ENCODE results near the gene DCLRE1B.
"Not testable (repeated sequence)": the region's sequence is repeated elsewhere in the genome, so short reads cannot be mapped to it uniquely, and the experiment has no call there.

The DCLRE1B gene

DNA sequence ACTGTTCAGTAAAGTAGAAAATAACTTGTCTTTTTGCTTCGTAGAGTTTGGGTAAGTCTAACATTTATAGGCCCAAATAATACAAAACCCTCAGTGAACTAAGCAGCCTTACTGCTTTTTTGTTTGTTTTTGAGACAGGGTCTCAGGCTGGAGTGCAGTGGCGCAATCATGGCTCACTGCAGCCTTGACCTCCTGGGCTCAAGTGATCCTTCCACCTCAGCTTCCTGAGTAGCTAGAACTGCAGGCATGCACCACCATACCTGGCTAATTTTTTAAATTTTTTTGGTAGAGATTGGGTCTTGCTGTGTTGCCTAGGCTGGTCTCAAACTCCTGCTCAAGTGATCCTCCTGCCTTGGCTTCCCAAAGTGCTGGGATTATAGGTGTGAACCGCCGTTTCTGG, 43.0 kb downstream of the DCLRE1B start:
- not testable (repeated sequence) for DNase-seq (ENCODE audit: low spot score)

DNA sequence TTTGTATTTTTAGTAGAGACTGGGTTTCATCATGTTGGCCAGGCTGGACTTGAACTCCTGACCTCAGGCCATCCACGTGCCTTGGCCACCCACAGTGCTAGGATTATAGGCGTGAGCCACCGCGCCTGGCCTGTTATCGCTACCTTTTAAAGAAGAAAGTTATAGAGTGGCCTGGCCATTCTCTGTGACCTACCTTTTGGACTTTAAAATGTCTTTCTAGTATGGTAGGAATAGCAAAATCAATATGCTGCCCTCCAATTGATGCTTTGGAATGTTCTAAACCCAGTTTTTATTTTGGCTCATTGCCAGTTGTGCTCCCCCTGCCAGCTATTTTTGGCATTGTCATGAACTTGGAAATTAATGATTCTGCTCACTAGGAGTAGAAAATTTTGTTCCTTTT, 43.9 kb downstream of the DCLRE1B start:
- no peak for DNase-seq (ENCODE audit: low spot score)

DNA sequence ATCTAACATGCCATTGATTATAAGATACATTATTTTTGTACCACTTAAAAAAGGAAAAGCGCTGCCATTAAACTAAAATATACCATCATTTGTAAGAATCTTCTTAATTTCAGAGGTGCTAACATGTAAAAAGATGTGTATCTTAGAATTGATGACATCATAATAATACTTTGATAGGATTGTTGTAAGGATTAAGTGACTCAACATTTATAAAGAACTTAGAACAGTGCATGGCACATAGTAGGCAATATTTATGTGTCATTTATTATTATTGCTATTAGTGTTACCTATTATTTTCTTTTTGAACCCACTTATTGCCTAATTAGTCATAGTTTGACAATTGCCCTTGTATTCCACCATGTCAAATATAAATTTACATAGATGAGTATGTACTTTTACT, 45.8 kb downstream of the DCLRE1B start:
- no peak for DNase-seq (ENCODE audit: low spot score)

DNA sequence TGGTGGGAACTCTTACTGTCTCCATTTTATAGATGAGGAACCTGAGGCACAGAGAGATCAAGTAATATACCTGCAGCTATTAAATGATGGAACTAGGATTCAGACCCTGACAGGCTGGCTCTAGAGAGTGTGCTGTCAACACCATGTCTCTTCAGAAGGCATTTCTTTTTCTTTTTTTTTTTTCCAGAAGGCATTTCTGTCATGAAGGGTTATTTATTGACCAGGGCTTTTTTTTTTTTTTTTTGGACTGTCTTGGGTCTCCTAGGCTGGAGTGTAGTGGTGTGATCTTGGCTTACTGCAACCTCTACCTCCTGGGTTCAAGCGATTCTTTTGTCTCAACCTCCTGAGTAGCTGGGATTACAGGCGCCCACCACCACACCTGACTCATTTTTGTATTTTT, 46.6 kb downstream of the DCLRE1B start:
- no peak for DNase-seq (ENCODE audit: low spot score)

DNA sequence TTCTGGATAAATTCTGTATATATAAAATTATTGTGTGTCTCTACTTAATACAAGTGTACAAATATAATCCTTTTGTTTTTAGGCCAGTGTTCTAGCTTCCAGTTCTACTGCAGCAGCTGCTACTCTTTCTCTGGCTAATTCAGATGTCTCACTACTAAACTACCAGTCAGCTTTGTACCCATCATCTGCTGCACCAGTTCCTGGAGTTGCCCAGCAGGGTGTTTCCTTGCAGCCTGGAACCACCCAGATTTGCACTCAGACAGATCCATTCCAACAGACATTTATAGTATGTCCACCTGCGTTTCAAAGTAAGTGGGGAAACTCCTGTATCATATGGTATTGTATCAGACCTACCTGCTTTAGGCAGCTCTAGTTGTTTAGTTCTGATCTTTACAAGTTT, 52.9 kb downstream of the DCLRE1B start:
- DNase-seq (ENCODE audit: low spot score), result no peak

GRCh38 chr1:113958691-113959090, 53.6 kb downstream of the DCLRE1B start:
- no peak for DNase-seq (ENCODE audit: low spot score)

DNA sequence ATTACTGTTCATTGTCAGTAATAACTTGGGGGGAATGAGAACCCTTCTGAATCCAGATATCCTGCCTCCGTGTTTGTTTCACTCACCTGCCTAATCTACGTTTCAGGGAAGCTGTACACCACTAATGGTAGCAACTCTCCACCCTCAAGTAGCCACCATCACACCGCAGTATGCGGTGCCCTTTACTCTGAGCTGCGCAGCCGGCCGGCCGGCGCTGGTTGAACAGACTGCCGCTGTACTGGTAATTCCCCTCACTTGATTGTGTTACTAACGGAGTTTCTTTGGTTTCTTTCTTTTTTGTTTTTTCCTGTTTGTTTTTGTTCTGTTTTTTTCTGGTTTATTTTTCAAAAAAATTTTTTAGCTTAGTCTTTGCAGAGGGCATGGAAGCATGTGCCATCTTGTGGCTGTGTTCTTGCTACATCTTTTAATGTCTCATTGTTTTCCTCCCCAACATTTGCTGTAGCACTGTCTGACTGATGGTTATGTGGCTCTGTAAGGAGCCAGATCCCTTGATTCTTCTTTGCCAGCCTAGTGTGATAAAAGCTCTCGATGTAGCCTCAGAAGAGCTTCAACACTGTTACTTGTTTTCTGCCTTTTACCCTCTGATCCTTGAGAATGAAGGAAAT, 58.3 kb downstream of the DCLRE1B start:
- no peak for DNase-seq (ENCODE audit: low spot score)
